Choroid plexus epithelial cell (primary cell): ENCODE data around the gene EPB41L4A.
"Not testable (repeated sequence)": the region's sequence is repeated elsewhere in the genome, so short reads cannot be mapped to it uniquely, and the experiment has no call there.

Experiments
- DNase-seq: peaks from one replicate; pipeline ENCODE4 v3.0.0-alpha.2; 2010; ENCODE audit warnings: low read depth
- H3K4me3 ChIP-seq: 2 replicates; pipeline ENCODE4 v1.5.1; 2011; ENCODE audit warnings: low read depth, mild to moderate bottlenecking, control low read depth, low read length, moderate library complexity
- CTCF ChIP-seq: conservative IDR thresholded peaks from 2 replicates; pipeline ENCODE4 v1.5.1; 2011; ENCODE audit warnings: low read depth, mild to moderate bottlenecking, control low read depth, inconsistent platforms, low read length, moderate library complexity

Gene EPB41L4A, protein sequence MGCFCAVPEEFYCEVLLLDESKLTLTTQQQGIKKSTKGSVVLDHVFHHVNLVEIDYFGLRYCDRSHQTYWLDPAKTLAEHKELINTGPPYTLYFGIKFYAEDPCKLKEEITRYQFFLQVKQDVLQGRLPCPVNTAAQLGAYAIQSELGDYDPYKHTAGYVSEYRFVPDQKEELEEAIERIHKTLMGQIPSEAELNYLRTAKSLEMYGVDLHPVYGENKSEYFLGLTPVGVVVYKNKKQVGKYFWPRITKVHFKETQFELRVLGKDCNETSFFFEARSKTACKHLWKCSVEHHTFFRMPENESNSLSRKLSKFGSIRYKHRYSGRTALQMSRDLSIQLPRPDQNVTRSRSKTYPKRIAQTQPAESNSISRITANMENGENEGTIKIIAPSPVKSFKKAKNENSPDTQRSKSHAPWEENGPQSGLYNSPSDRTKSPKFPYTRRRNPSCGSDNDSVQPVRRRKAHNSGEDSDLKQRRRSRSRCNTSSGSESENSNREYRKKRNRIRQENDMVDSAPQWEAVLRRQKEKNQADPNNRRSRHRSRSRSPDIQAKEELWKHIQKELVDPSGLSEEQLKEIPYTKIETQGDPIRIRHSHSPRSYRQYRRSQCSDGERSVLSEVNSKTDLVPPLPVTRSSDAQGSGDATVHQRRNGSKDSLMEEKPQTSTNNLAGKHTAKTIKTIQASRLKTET

DNA sequence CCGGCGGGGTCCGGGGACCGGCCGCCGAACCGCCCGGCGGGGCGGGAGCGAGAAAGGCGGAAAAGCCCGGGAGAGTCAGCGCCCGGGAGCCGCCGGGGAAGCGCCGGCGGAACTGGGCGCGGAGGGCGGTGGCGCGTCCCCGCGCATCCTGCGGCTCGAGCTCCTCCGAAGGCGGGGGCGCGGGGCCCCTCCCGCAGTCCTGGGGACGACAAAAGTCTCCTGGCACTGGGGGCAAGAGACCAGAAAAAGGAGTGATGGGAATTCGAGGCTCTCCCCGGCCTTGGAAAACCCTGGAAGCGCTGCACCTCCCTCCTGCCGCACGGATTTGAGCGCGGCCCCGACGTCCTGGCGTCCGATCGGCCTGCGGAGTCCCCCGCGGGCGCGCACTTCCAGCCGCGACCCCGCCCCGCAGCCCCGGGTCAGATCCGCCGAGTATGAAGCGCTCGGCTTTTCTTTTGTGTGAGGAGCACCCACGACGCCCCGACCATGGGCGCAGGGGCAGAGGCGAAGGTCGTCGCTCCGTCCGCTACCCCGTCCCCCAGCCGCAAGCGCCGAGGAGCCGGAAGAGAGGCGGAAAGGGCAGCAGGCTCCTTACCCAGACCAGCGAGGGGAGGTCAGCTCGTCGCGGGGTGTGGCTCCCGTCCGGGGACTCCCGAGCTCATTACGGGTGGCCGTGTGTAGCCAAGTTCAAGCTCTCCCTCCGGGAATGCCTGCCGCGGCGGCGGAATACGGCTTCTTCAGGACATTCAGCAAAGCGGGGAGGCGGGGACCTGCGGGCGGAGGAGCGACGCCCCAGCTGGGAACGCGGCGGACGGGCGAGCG is at the start of gene EPB41L4A:
EPB41L4A (minus strand) TSS at position 114 of the 822 bp plus-strand sequence. CDS start 238 bp downstream, outside the sequence.
- no peak for TF ChIP-seq CTCF
- DNase-seq, result peak; percentile 12
- peak within 1 kb of the TSS; percentile 55 for H3K4me3 ChIP-seq

DNA sequence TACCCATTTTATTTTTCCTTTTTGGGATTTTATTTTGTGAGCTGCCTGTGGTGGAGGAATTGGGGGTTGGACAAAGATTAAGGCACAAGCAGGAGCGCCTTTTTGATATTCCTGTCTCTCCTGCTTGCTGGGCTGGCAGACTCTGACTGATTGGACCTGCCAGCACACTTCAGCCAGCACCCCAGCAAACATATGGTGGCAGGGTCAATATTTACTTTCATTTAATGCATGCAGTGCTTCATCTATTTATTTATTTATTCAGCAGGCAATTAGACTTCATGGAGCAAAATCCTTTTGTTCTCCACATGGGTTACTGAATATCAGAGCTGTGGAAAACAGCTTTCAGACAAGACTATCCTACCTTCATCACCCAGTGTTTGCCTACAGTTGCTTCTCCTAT is 48.4 kb upstream of the EPB41L4A start:
- no peak overlapping the region for H3K4me3 ChIP-seq
- TF ChIP-seq CTCF, result no peak
- no peak for DNase-seq

- DNase-seq, H3K4me3 ChIP-seq: not testable (repeated sequence)
Observed at GRCh38 chr5:112466261-112466660, 47.2 kb upstream of the EPB41L4A start.

- H3K4me3 ChIP-seq, DNase-seq: not testable (repeated sequence)
Observed at GRCh38 chr5:112447187-112447760, 28.2 kb upstream of the EPB41L4A start.

DNA sequence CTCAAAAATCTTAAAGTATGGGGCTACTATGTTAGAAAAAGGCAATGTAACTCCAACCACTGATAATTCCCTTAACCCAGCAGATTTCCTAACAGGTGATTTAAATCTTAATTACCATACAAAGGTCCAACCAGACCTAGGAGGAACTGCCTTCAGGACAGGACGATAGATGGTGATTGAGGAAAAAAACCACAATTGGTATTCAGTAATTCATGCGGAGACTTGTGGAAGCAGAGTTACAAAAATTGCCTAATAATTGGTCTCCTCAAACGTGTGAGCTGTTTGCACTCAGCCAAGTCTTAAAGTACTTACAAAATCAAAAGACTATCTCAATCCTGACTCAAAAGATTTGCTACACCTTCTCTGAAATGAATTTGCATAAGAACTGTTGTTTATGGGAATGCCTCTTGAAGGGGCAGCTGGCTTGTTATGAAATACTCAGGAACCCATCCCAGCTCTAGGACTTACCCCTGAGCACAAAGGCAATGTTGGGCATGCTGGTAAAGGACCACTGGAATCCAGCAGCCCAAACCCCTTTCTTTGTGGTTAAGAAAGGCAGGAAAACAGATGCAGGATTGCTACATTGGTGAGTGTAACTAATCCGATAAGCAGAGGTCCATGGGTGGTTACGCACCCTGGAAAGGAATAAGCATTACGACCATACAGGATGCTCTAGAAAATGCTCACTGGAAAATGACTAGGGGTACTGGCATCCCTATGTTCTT is 26.7 kb upstream of the EPB41L4A start:
- no peak for TF ChIP-seq CTCF
- H3K4me3 ChIP-seq, result no peak overlapping the region
- no peak for DNase-seq

DNA sequence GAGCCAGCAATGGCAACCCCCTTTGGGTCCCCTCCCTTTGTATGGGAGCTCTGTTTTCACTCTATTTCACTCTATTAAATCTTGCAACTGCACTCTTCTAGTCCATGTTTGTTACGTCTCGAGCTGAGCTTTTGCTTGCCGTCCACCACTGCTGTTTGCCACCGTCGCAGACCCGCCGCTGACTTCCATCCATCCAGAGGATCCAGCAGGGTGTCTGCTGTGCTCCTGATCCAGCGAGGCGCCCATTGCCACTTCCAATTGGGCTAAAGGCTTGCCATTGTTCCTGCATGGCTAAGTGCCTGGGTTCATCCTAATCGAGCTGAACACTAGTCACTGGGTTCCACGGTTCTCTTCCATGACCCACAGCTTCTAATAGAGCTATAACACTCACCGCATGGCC is 24.9 kb upstream of the EPB41L4A start:
- DNase-seq, H3K4me3 ChIP-seq: not testable (repeated sequence)

GRCh38 chr5:112440031-112440430 is 21.0 kb upstream of the EPB41L4A start:
- no peak overlapping the region for H3K4me3 ChIP-seq
- no peak for TF ChIP-seq CTCF
- no peak for DNase-seq

DNA sequence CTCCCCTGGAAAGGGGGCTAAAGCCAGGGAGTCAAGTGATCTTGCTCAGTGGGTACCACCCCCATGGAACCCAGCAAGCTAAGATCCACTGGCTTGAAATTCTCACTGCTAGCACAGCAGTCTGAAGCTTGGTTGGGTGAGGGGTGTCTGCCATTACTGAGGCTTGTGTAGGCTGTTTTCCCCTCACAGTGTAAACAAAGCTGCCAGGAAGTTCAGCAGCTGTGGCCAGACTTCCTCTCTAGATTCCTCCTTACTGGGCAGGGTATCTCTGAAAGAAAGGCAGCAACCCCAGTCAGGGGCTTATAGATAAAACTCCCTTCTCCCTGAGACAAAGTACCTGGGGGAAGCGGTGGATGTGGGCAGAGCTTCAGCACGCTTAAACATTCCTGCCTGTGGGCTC is 17.1 kb upstream of the EPB41L4A start:
- TF ChIP-seq CTCF, result no peak
- DNase-seq, result no peak
- no peak overlapping the region for H3K4me3 ChIP-seq
